ENCODE results near the gene AHCYL1.

GRCh38 chr1:110061341-110061740, 76.8 kb downstream of the AHCYL1 start:
- TF ChIP-seq GATA3 (IDR thresholded peaks at IDR 0.05; ENCODE audit: low read depth, low read length) = no peak
- TF ChIP-seq GATA2 (IDR thresholded peaks at IDR 0.05; ENCODE audit: low read depth, low read length) = no peak
